Skeletal muscle tissue (tissue), 4 donors: Measurements from ENCODE around the gene DNAH6. TPM values are rescaled to one million over a fixed set of nuclear protein-coding genes. Genes with fewer than 3 reads are reported as not detected.

Source experiments
- H3K27ac ChIP-seq: one replicate; pipeline ENCODE4 v1.7.0; 2013; ENCODE audit warnings: mild to moderate bottlenecking, low read depth, low read length, inconsistent platforms
- H3K27me3 ChIP-seq, 3 donors: one replicate each; pipeline ENCODE4 v1.7.0; 2013; ENCODE audit warnings: low read length in 3 of 3; ENCODE audit not compliant: control insufficient read depth in 3 of 3, insufficient read depth in 3 of 3
- H3K36me3 ChIP-seq, 3 donors: one replicate each; pipeline ENCODE4 v1.7.0; 2013; ENCODE audit warnings: low read length in 3 of 3; ENCODE audit not compliant: control insufficient read depth in 3 of 3, insufficient read depth in 3 of 3
- H3K4me1 ChIP-seq, 3 donors: one replicate each; pipeline ENCODE4 v1.7.0; 2013; ENCODE audit warnings: low read length in 3 of 3, mild to moderate bottlenecking in 3 of 3; ENCODE audit not compliant: control insufficient read depth in 3 of 3, insufficient read depth in 3 of 3
- H3K4me3 ChIP-seq, 3 donors: one replicate each; pipeline ENCODE4 v1.7.0; 2013; ENCODE audit warnings: low read length in 3 of 3
- H3K9ac ChIP-seq, 3 donors: one replicate each; pipeline ENCODE4 v1.7.0; 2013; ENCODE audit warnings: low read length in 3 of 3, mild to moderate bottlenecking in 3 of 3, moderate library complexity in 2 of 3, low read depth in 1 of 3
- H3K9me3 ChIP-seq, 3 donors: one replicate each; pipeline ENCODE4 v1.7.0; 2013; ENCODE audit warnings: low read length in 3 of 3; ENCODE audit not compliant: control insufficient read depth in 3 of 3
- total RNA-seq: library from RNA; depleted of rRNA; stranded (reverse); fragments of >200 nt; gene quantifications from one replicate; pipeline ENCODE4 v1.2.3, GENCODE V29; 2014
- donor health status: Osteomylitis.

DNAH6 gene
- total RNA-seq, 1 donor from 2014 or later: 1.0 TPM

GRCh38 chr2:84678214-84678613 is 161.9 kb downstream of the DNAH6 start:
- H3K4me1 ChIP-seq: no peaks in the 10 kb centered on the region
- H3K27me3 ChIP-seq: no peaks in the 10 kb centered on the region
- no peak overlapping the region for H3K4me3 ChIP-seq
- no peak overlapping the region for H3K27ac ChIP-seq
- H3K36me3 ChIP-seq: no peaks in the 10 kb centered on the region
- H3K9me3 ChIP-seq: no peaks in the 10 kb centered on the region
- H3K9ac ChIP-seq: no peak overlapping the region

- H3K36me3 ChIP-seq: no peaks in the 10 kb centered on the region
- no peaks in the 10 kb centered on the region for H3K9me3 ChIP-seq
- no peak overlapping the region for H3K9ac ChIP-seq
- H3K4me1 ChIP-seq: no peaks in the 10 kb centered on the region
- no peak overlapping the region for H3K4me3 ChIP-seq
- no peak overlapping the region for H3K27ac ChIP-seq
- H3K27me3 ChIP-seq: no peaks in the 10 kb centered on the region
These were observed 170.6 kb downstream of the DNAH6 start for GRCh38 chr2:84686783-84687476.

DNA sequence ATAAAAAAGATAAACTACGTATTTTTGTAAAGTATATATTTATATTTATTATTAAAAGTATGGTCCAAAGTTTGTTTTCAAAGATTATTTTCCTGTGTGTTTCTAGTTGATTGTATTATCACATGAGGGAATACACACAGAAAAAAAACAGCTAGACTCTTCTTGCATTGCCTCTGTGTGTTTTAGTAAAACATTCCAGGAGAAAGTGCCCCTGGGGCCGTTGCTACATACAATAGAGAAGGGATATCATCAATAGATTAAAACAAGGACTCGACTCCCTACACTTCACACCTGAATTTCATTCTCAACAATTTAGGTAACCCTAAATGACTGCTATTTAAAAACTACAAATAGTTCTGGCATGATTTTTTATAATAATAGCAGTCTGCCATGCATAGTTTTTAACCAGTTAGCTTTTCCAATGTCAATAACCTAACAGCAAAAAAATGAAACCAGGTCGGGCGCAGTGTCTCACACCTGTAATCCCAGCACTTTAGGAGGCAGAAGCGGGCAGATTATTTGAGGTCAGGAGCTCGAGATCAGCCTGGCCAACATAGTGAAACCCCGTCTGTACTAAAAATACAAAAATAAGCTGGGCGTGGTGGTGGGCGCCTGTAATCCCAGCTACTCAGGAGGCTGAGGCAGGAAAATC is 171.3 kb downstream of the DNAH6 start:
- Histone ChIP-seq H3K9me3 (no peaks in the 10 kb centered on the region), H3K4me3 (no peak overlapping the region), H3K36me3 (no peaks in the 10 kb centered on the region), H3K9ac (no peak overlapping the region), H3K4me1 (no peaks in the 10 kb centered on the region), H3K27ac (no peak overlapping the region), H3K27me3 (no peaks in the 10 kb centered on the region)

DNA sequence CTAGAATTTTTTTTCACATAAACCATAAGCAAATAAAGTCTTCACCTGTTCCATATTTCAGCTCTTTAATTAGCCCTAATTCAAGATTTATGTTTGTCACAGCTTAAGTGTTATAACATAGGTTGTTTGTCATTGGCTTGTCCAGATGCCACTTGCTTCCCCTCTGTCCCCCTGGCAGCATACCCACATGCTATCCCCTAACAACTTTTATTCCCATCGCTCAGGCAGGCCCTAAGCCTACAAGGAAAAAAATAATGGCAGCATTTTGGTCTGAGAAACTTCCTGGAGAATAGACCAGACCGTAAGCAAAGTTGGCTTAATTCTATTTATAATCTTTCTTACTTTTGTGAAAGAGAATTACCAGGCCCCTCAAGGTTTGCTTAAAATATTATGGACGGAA is 173.9 kb downstream of the DNAH6 start:
- H3K27ac ChIP-seq: no peak overlapping the region
- H3K9ac ChIP-seq: no peak overlapping the region
- H3K36me3 ChIP-seq: no peaks in the 10 kb centered on the region
- no peak overlapping the region for H3K4me3 ChIP-seq
- H3K9me3 ChIP-seq: no peaks in the 10 kb centered on the region
- peaks cover 0 to 4% (median 0%) of the 10 kb centered on the region in 3 donors for H3K27me3 ChIP-seq
- H3K4me1 ChIP-seq: no peaks in the 10 kb centered on the region

DNA sequence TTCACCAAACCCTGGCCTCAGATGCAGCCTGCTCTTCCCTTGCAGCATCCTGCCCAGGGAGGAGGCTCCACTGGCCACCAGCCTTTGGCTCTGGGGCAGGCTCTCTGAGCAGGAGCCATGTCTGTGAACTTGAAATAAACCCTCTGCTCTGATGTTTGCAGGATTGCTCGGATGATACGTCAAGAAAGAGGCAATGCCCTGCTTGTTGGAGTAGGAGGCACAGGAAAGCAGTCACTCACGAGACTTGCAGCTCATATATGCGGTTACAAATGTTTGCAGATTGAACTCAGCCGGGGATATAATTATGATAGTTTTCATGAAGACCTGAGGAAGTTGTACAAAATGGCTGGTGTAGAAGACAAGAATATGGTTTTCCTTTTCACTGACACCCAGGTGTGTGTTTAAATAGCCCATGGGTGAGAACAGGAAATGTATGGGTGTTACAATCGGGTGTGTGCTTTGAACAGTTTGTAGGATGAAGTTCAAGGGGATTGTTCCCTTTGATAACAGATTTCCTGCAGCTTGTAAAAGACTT is 177.9 kb downstream of the DNAH6 start:
- Histone ChIP-seq H3K4me3 (no peak overlapping the region), H3K36me3 (no peaks in the 10 kb centered on the region), H3K27me3 (peaks cover 0 to 4% (median 0%) of the 10 kb centered on the region in 3 donors), H3K9ac (no peak overlapping the region), H3K9me3 (no peaks in the 10 kb centered on the region), H3K27ac (no peak overlapping the region), H3K4me1 (no peaks in the 10 kb centered on the region)

DNA sequence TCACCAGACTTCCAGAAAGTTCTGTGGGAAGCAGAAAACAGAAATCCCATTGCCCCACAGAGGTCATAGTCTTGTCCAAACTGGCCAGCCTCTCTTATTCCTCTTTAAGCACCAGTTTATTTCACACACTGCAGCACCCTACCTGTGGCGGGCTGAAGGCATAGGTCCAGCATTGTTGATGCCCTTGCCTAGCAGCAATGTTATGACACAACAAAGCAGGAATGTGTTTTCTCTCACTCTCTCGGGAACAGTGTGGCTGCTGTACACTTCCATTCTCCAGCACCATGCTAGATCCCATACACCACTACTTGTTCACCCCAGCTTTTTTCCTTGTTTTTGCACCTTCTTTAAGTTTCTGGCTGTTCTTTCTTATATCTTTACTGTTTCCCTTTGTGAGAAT is 181.6 kb downstream of the DNAH6 start:
- H3K27me3 ChIP-seq: peaks cover 0 to 6% (median 0%) of the 10 kb centered on the region in 3 donors
- H3K4me3 ChIP-seq: no peak overlapping the region
- H3K36me3 ChIP-seq: no peaks in the 10 kb centered on the region
- H3K9ac ChIP-seq: no peak overlapping the region
- H3K4me1 ChIP-seq: no peaks in the 10 kb centered on the region
- no peak overlapping the region for H3K27ac ChIP-seq
- H3K9me3 ChIP-seq: no peaks in the 10 kb centered on the region

- H3K9ac ChIP-seq: no peak overlapping the region
- H3K9me3 ChIP-seq: no peaks in the 10 kb centered on the region
- no peaks in the 10 kb centered on the region for H3K4me1 ChIP-seq
These were observed 183.7 kb downstream of the DNAH6 start for GRCh38 chr2:84700006-84700405.

DNA sequence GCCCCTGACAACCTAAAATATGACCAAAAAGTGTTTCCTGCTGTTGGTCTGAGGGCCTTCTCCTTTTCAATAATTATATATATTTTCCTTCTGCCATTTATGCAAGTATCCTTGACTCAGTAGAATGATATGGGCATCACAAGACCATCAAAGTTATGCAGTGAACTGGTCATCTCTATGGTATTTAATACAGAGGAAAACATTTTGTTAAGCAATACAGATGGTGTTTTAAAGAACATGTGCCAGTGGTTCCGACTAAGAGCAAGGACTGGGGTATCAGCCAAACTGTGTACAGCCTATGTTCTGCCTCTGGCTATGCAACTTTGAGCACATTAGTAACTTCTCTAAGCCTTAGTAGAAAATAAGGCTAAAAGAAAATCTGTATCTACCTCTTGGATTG is 185.6 kb downstream of the DNAH6 start:
- no peaks in the 10 kb centered on the region for H3K36me3 ChIP-seq
- no peak overlapping the region for H3K4me3 ChIP-seq
- no peak overlapping the region for H3K27ac ChIP-seq
- H3K9me3 ChIP-seq: no peaks in the 10 kb centered on the region
- no peak overlapping the region for H3K9ac ChIP-seq
- H3K4me1 ChIP-seq: no peaks in the 10 kb centered on the region
- peaks cover 0 to 2% (median 0%) of the 10 kb centered on the region in 3 donors for H3K27me3 ChIP-seq

More at GRCh38 chr2:84700006-84700405, 183.7 kb downstream of the DNAH6 start:
- Histone ChIP-seq H3K4me3 (no peak overlapping the region), H3K36me3 (no peaks in the 10 kb centered on the region), H3K27ac (no peak overlapping the region), H3K27me3 (peaks cover 0 to 2% (median 0%) of the 10 kb centered on the region in 3 donors)

DNA sequence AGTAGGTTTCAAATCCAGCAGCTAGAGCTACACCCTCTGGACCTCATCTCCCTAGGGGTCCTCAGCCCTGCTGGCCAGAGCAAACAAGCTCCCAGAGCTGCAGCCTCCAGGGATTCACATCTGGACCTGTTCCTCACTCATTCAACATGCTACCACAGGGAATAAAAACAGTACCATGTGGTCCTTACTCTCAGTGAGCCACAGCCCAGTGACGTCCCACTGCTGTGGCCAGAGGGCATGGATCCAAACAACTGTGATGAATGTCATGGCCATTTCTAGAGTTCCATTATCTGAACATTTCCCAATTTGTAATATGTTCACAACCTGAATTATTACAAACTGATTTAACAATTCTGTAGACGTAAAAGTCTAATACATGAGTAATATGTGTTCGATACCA is 186.6 kb downstream of the DNAH6 start:
- Histone ChIP-seq H3K9me3 (no peaks in the 10 kb centered on the region), H3K36me3 (no peaks in the 10 kb centered on the region), H3K27ac (no peak overlapping the region), H3K27me3 (peaks cover 0 to 2% (median 0%) of the 10 kb centered on the region in 3 donors), H3K9ac (no peak overlapping the region), H3K4me3 (no peak overlapping the region), H3K4me1 (no peaks in the 10 kb centered on the region)

- Histone ChIP-seq H3K36me3 (no peaks in the 10 kb centered on the region), H3K27me3 (peaks cover 0 to 2% (median 0%) of the 10 kb centered on the region in 3 donors), H3K4me3 (no peak overlapping the region), H3K9ac (no peak overlapping the region), H3K27ac (no peak overlapping the region), H3K9me3 (no peaks in the 10 kb centered on the region), H3K4me1 (no peaks in the 10 kb centered on the region)
These were observed 187.5 kb downstream of the DNAH6 start for GRCh38 chr2:84703831-84704230.
